HL-60 (cell line): ENCODE results near the gene PNPLA1.

ENCODE experiments used
- CTCF ChIP-seq: IDR thresholded peaks from one replicate; pipeline ENCODE4 v1.5.1; 2011; ENCODE audit warnings: low read length, control low read depth, inconsistent platforms; ENCODE audit not compliant: insufficient read depth
- GABPA ChIP-seq: IDR thresholded peaks from 2 replicates; pipeline ENCODE4 v1.6.1; 2012; ENCODE audit warnings: low read depth
- POLR2AphosphoS5 ChIP-seq: IDR thresholded peaks from 2 replicates; pipeline ENCODE4 v1.6.1; 2012; ENCODE audit warnings: low read depth
- SPI1 ChIP-seq: IDR thresholded peaks from 2 replicates; pipeline ENCODE4 v1.6.1; 2012; ENCODE audit warnings: low read depth, mild to moderate bottlenecking, borderline replicate concordance
- TF ChIP-seq, protein P1 (sequence below): IDR thresholded peaks from 2 replicates; pipeline ENCODE4 v1.6.1; 2012; ENCODE audit warnings: low read depth; ENCODE audit not compliant: insufficient replicate concordance

- TF ChIP-seq CTCF = peak; percentile 97
- TF ChIP-seq POLR2AphosphoS5 = no peak
- TF ChIP-seq, protein P1, sequence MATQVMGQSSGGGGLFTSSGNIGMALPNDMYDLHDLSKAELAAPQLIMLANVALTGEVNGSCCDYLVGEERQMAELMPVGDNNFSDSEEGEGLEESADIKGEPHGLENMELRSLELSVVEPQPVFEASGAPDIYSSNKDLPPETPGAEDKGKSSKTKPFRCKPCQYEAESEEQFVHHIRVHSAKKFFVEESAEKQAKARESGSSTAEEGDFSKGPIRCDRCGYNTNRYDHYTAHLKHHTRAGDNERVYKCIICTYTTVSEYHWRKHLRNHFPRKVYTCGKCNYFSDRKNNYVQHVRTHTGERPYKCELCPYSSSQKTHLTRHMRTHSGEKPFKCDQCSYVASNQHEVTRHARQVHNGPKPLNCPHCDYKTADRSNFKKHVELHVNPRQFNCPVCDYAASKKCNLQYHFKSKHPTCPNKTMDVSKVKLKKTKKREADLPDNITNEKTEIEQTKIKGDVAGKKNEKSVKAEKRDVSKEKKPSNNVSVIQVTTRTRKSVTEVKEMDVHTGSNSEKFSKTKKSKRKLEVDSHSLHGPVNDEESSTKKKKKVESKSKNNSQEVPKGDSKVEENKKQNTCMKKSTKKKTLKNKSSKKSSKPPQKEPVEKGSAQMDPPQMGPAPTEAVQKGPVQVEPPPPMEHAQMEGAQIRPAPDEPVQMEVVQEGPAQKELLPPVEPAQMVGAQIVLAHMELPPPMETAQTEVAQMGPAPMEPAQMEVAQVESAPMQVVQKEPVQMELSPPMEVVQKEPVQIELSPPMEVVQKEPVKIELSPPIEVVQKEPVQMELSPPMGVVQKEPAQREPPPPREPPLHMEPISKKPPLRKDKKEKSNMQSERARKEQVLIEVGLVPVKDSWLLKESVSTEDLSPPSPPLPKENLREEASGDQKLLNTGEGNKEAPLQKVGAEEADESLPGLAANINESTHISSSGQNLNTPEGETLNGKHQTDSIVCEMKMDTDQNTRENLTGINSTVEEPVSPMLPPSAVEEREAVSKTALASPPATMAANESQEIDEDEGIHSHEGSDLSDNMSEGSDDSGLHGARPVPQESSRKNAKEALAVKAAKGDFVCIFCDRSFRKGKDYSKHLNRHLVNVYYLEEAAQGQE = no peak
- no peak for TF ChIP-seq GABPA
- no peak for TF ChIP-seq SPI1
Observed at GRCh38 chr6:36340618-36341454, 71.0 kb downstream of the PNPLA1 start.
